ENCODE measurements around the gene THUMPD3. TPM values are rescaled to one million over a fixed set of nuclear protein-coding genes. Genes with fewer than 3 reads are reported as not detected.

Gene THUMPD3
- total RNA-seq, 1 donor from 2014 or later, result 52.2 TPM

GRCh38 chr3:9415485-9416138 lies 52.8 kb downstream of the THUMPD3 start:
- intact Hi-C loops (cut with micrococcal nuclease), result no loop called here

- intact Hi-C loops (cut with micrococcal nuclease), result no loop called here
Observed at GRCh38 chr3:9416139-9416780, 53.4 kb downstream of the THUMPD3 start.

- intact Hi-C loops (cut with micrococcal nuclease), result no loop called here
Observed at GRCh38 chr3:9420850-9421549, 58.1 kb downstream of the THUMPD3 start.

- intact Hi-C loops (cut with micrococcal nuclease), result loop anchor here (2.0 kb wide), 2 partner anchors 26 to 70 kb away; partner anchors contain the start of gene SETD5
Observed at GRCh38 chr3:9422712-9423424, 60.0 kb downstream of the THUMPD3 start.

- intact Hi-C loops (cut with micrococcal nuclease), result no loop called here
Observed at GRCh38 chr3:9428411-9428810, 65.6 kb downstream of the THUMPD3 start.

- intact Hi-C loops (cut with micrococcal nuclease), result no loop called here
Observed at GRCh38 chr3:9430733-9431132, 67.9 kb downstream of the THUMPD3 start.

GRCh38 chr3:9433627-9434521 lies 71.0 kb downstream of the THUMPD3 start:
- intact Hi-C loops (cut with micrococcal nuclease), result no loop called here

GRCh38 chr3:9435316-9435715 lies 72.5 kb downstream of the THUMPD3 start:
- intact Hi-C loops (cut with micrococcal nuclease), result no loop called here

Other genes starting within 250 kb of the THUMPD3 start
- gene SRGAP3, start 113.4 kb upstream of the THUMPD3 start, total RNA-seq, result 6.8 and 7.1 TPM in 2 replicates
- 125 and 142 TPM in 2 replicates for gene SETD5, start 34.6 kb downstream of the THUMPD3 start, total RNA-seq
- not detected in 2 replicates for gene LHFPL4, start 190.8 kb downstream of the THUMPD3 start, total RNA-seq

Data from T-helper 2 cell treated with Interferon-gamma antibody and Interleukin-4, amounts not matched to agents 100 ng/mL and 5 ng/mL, for 36 hours (primary cell).